Nephron progenitor cell (in vitro differentiated cells): ENCODE results near the gene TTC34.

Experiments used
- DNase-seq: peaks from one replicate; pipeline ENCODE4 v3.0.0; 2021
- H3K27ac Mint-ChIP-seq: 2 replicates; pipeline ENCODE4 v1.8.0; 2021; ENCODE audit warnings: mild to moderate bottlenecking, moderate library complexity, mixed read lengths
- H3K27me3 Mint-ChIP-seq: 2 replicates; pipeline ENCODE4 v1.8.0; 2021; ENCODE audit warnings: mild to moderate bottlenecking, low read depth, mixed read lengths; ENCODE audit not compliant: poor library complexity
- H3K36me3 Mint-ChIP-seq: 2 replicates; pipeline ENCODE4 v1.8.0; 2021; ENCODE audit warnings: low read depth, mixed read lengths
- H3K4me1 Mint-ChIP-seq: 2 replicates; pipeline ENCODE4 v1.8.0; 2021; ENCODE audit warnings: mixed read lengths
- H3K4me3 Mint-ChIP-seq: 2 replicates; pipeline ENCODE4 v1.8.0; 2021; ENCODE audit warnings: mild to moderate bottlenecking, moderate library complexity, mixed read lengths
- H3K9me3 Mint-ChIP-seq: 2 replicates; pipeline ENCODE4 v1.8.0; 2021; ENCODE audit warnings: mild to moderate bottlenecking, moderate library complexity, mixed read lengths
- CTCF ChIP-seq: fragments of 200-600 bp; sonication (generic); IDR thresholded peaks from 2 replicates; pipeline ENCODE4 v1.5.0; 2021; ENCODE audit warnings: antibody characterized with exemption

The TTC34 gene

GRCh38 chr1:2639203-2639602, 162.3 kb downstream of the TTC34 start:
- Mint-ChIP-seq H3K36me3 (no peaks in the 10 kb centered on the region), H3K27me3 (peaks cover 21% of the 10 kb centered on the region), H3K9me3 (peaks cover 12% of the 10 kb centered on the region), H3K4me3 (no peak overlapping the region), H3K4me1 (peaks cover 5% of the 10 kb centered on the region), H3K27ac (no peak overlapping the region)
- no peak for DNase-seq
- no peak for TF ChIP-seq CTCF

- no peak for DNase-seq
- no peak for TF ChIP-seq CTCF
- Mint-ChIP-seq H3K9me3 (peaks cover 12% of the 10 kb centered on the region), H3K4me1 (peaks cover 5% of the 10 kb centered on the region), H3K36me3 (no peaks in the 10 kb centered on the region), H3K27me3 (peaks cover 21% of the 10 kb centered on the region), H3K4me3 (no peak overlapping the region), H3K27ac (no peak overlapping the region)
These were observed 162.9 kb downstream of the TTC34 start for GRCh38 chr1:2638466-2639115.

GRCh38 chr1:2637442-2638145, 163.9 kb downstream of the TTC34 start:
- peaks cover 12% of the 10 kb centered on the region for H3K9me3 Mint-ChIP-seq
- no peaks in the 10 kb centered on the region for H3K36me3 Mint-ChIP-seq
- no peak overlapping the region for H3K4me3 Mint-ChIP-seq
- TF ChIP-seq CTCF = no peak
- no peak overlapping the region for H3K27ac Mint-ChIP-seq
- peaks cover 21% of the 10 kb centered on the region for H3K27me3 Mint-ChIP-seq
- no peak for DNase-seq
- H3K4me1 Mint-ChIP-seq = peaks cover 8% of the 10 kb centered on the region

GRCh38 chr1:2636733-2637132, 164.8 kb downstream of the TTC34 start:
- DNase-seq = no peak
- Mint-ChIP-seq H3K4me1 (peaks cover 5% of the 10 kb centered on the region), H3K9me3 (peaks cover 12% of the 10 kb centered on the region), H3K27ac (peak overlapping the region; percentile 27), H3K36me3 (no peaks in the 10 kb centered on the region), H3K27me3 (peaks cover 29% of the 10 kb centered on the region), H3K4me3 (no peak overlapping the region)
- TF ChIP-seq CTCF = no peak

GRCh38 chr1:2635361-2636010, 166.0 kb downstream of the TTC34 start:
- no peak overlapping the region for H3K27ac Mint-ChIP-seq
- no peak for DNase-seq
- no peak overlapping the region for H3K4me3 Mint-ChIP-seq
- no peaks in the 10 kb centered on the region for H3K36me3 Mint-ChIP-seq
- H3K9me3 Mint-ChIP-seq = peaks cover 17% of the 10 kb centered on the region
- TF ChIP-seq CTCF = no peak
- H3K27me3 Mint-ChIP-seq = peaks cover 41% of the 10 kb centered on the region
- H3K4me1 Mint-ChIP-seq = peaks cover 10% of the 10 kb centered on the region
